B cell (primary cell): ENCODE results near the gene PDPK1.

ENCODE experiments used
- CTCF ChIP-seq: fragments of 200-600 bp; IDR thresholded peaks from one replicate; pipeline ENCODE4 v1.8.0; 2022; ENCODE audit warnings: antibody characterized with exemption, mild to moderate bottlenecking
- EZH2 ChIP-seq: IDR thresholded peaks from 2 replicates; pipeline ENCODE4 v1.6.1; 2012; ENCODE audit warnings: borderline replicate concordance, low read depth, mild to moderate bottlenecking, moderate library complexity, low read length; ENCODE audit not compliant: insufficient read depth, poor library complexity, severe bottlenecking

GRCh38 chr16:2511996-2512734 lies 25.7 kb upstream of the PDPK1 start:
- TF ChIP-seq CTCF (no peak), EZH2 (no peak)
